Measurements from ENCODE around the gene CLEC3B.
"Not testable (repeated sequence)": the region's sequence is repeated elsewhere in the genome, so short reads cannot be mapped to it uniquely, and the experiment has no call there.

The CLEC3B gene, protein sequence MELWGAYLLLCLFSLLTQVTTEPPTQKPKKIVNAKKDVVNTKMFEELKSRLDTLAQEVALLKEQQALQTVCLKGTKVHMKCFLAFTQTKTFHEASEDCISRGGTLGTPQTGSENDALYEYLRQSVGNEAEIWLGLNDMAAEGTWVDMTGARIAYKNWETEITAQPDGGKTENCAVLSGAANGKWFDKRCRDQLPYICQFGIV

GRCh38 chr3:45026038-45026437 is at the start of gene CLEC3B:
CLEC3B (plus strand) TSS chr3:45026303; CDS start chr3:45026363, 60 bp downstream.
- DNase-seq = no peak

- DNase-seq = no peak
Measured at GRCh38 chr3:44981220-44981619, 44.9 kb upstream of the CLEC3B start.

GRCh38 chr3:44981751-44982150 is 44.4 kb upstream of the CLEC3B start:
- DNase-seq = peak; percentile 8

DNA sequence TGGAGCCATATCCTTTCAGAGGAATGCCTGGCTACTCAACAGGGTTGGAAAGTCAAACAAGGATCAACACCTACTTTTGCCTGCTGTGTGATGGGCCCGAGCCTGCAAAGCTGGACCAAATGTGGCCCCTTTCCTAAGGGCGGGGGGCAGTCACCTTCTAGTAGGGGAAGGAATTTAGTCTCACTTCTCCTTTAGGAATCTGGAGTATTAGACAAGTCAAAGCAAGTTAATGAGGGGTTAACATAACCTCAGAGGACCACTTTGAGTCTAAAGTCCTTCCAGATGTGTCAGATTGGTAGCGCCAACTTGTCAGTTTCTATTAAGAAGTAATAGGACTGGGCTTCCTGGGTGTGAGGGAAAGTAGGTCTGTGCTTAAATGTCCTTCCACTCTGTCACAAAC is 43.3 kb upstream of the CLEC3B start:
- DNase-seq = no peak

- no peak for DNase-seq
Measured at GRCh38 chr3:44983484-44983941, 42.6 kb upstream of the CLEC3B start.

DNA sequence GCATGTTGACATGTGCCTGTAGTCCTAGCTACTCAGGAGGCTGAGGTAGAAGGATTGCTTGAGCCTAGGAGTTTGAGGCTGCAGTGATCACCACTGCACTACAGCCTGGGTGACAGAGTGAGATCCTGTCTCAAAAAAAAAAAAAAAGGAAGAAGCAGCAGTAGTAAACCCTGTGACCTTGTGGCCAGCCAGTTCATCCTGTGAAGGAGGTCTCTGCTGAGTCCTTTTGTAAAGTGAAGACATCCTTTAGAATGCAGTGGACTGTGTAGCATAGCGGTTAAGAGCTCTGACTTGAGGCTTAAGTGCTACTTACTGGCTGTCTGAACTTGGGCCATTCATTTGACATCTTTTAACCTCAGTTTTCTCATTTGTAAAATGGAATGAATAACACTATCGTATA is 41.8 kb upstream of the CLEC3B start:
- DNase-seq = no peak

DNA sequence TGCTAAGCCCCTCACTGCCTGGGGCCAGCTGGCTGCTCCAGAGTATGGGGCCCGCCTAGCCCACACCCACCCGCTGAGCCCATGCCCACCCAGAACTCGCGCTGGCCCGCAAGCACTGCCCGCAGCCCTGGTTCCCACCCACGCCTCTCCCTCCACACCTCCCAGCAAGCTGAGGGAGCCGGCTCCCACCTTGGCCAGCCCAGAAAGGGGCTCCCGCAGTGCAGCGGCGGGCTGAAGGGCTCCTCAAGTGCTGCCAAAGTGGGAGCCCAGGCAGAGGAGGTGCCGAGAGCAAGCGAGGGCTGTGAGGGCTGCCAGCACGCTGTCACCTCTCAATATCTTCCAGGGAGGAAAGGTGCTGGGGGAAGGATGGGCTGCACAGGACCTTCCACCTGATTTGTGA is 39.8 kb upstream of the CLEC3B start:
- not testable (repeated sequence) for DNase-seq

DNA sequence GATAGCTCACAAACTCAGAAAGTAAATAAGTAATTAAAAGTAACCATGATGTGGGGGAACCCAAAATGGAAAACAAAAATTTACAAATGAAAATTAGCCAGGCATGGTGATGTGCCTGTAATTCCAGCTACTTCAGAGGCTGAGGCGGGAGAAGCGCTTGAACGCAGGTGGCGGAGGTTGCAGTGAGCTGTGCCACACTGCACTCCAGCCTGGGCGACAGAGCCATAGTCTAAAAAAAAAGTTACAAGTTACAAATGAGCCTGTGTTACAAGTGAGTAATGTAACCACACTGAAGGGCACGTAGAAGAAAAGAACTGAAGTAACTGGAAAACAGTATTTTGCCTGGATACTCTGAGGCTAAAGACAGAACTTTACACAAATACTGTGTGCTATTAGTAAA is 38.8 kb upstream of the CLEC3B start:
- DNase-seq = no peak

DNA sequence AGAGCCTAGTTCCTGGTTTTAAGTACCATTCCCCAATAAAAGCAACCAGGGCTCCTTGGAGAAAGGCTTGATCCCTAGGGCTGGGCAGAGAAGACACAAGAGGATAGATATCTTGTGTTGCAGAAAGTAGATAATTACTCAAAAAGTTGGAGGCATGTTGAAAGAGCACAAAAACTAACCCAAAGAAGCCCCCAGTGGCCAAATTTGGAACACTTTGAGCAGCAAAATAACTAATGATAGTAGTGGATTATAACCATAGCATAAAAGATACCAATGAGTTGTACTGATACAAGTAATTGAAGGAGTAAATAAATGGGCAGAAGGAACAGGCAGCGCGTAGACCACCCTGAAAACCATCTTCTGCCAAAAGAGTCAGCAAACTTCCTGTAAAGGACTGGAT is 38.0 kb upstream of the CLEC3B start:
- DNase-seq = no peak

GRCh38 chr3:44989141-44989540 is 37.0 kb upstream of the CLEC3B start:
- DNase-seq = no peak

DNA sequence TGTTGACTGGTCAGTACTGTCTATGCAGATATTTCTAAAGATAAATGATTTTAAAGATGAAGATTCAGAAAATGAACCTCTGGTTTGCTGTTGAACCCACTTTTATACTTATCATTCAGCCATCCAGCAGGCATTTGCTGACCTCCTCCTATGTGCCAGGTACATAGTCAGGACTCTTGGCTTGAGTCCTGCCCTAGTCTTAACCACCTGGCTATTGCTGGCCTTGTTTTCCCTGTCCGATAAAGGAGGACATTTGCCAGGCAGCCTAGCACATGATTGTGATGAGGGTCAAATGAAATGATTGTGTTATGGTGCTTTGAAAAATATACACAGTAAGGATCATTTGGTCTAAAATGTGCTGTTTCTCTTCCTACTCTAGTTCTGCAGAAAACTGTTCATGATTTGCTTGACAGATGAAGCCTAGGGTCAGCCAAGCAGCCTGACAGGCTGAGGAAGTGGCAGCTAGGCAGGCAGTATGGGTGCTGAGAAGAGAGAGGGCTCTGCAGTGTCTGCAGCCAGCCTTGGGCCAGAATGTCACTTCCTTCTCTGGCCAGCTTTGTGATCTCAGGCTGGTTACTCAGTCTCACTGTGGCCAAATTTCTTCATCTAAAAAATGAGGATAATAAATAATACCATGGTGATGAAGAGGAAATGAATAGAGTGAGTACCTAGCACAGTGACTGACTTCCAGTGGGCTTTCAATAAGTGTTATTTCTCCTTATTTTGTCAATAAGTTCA is 36.3 kb upstream of the CLEC3B start:
- DNase-seq = no peak

GRCh38 chr3:44991326-44991725 is 34.8 kb upstream of the CLEC3B start:
- no peak for DNase-seq

- DNase-seq = peak; percentile 15
Measured at GRCh38 chr3:44992555-44993470, 33.3 kb upstream of the CLEC3B start.

DNA sequence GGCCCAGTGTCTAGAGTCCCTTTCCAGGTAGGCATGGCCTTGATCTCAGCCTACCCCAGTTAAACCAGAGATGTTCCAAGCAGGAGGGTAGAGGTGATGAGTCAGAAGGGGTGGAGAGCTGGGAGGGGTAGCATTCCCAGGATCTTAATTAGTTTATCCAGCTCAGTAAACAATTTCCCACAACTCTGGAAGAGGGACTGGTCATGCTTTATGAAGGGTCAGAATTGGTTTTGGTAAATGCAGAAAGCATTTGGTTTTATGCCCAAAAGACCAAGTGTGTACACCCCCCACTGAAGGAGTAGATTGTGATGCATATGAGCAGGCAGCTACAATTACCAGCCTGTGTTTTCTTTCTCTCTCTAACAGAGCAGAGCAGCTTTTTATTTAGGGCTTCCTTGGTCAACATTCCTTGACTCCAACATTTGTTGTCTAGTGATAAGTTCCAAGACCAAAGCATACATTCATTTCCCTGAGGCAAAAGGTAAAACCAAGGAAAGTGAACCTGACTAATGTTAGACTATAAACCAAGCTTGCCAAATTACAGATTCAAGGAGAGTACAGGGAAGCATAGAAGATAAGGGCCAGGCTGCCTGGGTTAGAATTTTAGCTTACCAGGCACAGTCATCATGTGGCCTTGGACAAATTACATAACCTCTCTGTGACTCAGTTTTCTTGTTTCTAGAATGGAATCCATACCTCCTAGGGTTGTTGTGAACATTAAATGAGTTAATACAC is 32.5 kb upstream of the CLEC3B start:
- no peak for DNase-seq

DNA sequence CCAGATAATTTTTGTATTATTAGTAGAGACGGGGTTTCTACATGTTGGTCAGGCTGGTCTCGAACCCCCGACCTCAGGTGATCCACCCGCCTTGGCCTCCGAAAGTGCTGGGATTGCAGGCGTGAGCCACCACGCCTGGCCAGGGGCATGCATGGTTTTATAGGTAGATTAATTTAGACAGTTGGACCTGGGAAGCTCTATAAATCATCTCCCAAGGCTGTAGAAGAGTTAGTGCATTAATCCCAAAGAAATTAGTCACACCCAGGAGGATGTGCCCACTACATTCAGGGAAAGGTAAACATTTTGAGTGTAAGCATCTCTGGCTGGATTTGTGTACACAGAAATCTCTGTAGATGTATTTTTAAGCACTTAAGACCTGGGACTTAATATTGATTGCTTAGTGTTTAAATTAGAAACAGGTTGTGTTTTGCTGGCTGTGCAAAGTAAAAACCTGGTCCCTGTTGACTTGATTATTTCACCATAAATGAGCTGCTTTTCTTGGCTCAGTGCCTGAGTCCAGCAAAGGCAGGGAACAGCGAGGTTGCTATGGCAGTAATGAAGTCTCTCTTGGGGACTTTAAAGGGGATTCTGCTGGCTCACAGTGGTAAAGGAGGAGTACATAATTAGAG is 30.8 kb upstream of the CLEC3B start:
- no peak for DNase-seq

GRCh38 chr3:44996556-44996969 is 29.5 kb upstream of the CLEC3B start:
- no peak for DNase-seq

- no peak for DNase-seq
Measured at GRCh38 chr3:44999782-45000181, 26.3 kb upstream of the CLEC3B start.

GRCh38 chr3:45000823-45001222 is 25.3 kb upstream of the CLEC3B start:
- no peak for DNase-seq

- DNase-seq = no peak
Measured at GRCh38 chr3:45001738-45002137, 24.4 kb upstream of the CLEC3B start.

- DNase-seq = no peak
Measured at GRCh38 chr3:45002139-45002660, 23.9 kb upstream of the CLEC3B start.

DNA sequence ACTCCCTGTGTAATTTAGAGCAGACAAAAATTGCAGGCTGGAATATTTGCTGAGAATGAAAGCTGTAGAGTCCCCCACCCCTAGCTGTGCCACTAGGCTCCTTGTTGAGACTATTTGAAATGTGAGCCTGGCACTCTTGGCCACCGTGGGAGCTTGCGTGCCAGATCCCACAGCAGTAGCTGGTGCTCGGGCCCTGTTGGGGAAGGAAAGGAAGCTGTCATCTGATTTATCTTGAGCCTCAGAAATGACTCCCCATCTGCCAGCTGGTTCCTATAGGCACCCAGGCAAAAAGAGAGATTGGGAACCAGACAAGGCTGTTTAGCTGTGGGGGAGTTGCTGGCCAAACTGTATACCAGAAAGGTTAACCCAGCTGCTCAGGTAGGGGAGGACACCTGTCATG is 23.4 kb upstream of the CLEC3B start:
- DNase-seq = no peak

GRCh38 chr3:45003406-45003805 is 22.7 kb upstream of the CLEC3B start:
- no peak for DNase-seq

Data from stimulated activated CD4-positive, alpha-beta T cell treated with anti-CD3 and anti-CD28 coated beads, Interleukin-12 subunit alpha, Interleukin-12 subunit beta, amount 100 ng/mL, for 4 hours (primary cell).